ENCODE measurements around the gene CALM3. TPM values are rescaled to one million over a fixed set of nuclear protein-coding genes. Genes with fewer than 3 reads are reported as not detected.
"Not testable (repeated sequence)": the region's sequence is repeated elsewhere in the genome, so short reads cannot be mapped to it uniquely, and the experiment has no call there.

The CALM3 gene
- total RNA-seq, 1 experiment from 2014 or later: 103 TPM

DNA sequence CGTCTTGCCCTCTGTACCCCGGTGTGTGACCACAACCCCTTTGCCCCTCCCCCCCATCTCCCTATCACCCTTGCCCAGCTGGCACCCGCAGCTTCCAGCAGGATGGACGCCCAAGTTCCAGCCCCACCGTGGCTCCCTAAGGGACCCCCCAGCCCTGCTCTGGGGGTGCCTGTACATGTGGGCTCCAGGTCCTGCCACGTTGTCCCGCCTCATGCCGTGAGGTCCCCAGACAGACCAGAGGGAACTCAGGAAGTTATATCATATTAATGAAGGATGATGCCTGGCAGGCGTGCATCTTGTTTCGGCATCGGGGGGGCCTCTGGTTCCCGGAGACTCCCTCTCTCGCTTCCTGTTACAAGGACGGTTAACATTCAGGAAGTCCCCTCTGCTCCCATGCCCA is 25.3 kb downstream of the CALM3 start:
- peaks cover 17% of the 10 kb centered on the region for H3K4me1 Mint-ChIP-seq (ENCODE audit: insufficient read depth, unreplicated experiment)
- CTCF ChIA-PET: interaction anchor here (0.9 kb wide), 1 partner anchor 78 kb away, joined by 5 read pairs; no protein-coding TSS in a partner anchor
- TF ChIP-seq, protein P1, sequence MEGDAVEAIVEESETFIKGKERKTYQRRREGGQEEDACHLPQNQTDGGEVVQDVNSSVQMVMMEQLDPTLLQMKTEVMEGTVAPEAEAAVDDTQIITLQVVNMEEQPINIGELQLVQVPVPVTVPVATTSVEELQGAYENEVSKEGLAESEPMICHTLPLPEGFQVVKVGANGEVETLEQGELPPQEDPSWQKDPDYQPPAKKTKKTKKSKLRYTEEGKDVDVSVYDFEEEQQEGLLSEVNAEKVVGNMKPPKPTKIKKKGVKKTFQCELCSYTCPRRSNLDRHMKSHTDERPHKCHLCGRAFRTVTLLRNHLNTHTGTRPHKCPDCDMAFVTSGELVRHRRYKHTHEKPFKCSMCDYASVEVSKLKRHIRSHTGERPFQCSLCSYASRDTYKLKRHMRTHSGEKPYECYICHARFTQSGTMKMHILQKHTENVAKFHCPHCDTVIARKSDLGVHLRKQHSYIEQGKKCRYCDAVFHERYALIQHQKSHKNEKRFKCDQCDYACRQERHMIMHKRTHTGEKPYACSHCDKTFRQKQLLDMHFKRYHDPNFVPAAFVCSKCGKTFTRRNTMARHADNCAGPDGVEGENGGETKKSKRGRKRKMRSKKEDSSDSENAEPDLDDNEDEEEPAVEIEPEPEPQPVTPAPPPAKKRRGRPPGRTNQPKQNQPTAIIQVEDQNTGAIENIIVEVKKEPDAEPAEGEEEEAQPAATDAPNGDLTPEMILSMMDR (IDR thresholded peaks at IDR 0.05; ENCODE audit: unreplicated experiment): no peak
- H3K27ac Mint-ChIP-seq (ENCODE audit: low read depth, unreplicated experiment): no peak overlapping the region
- intact Hi-C loops (cut with micrococcal nuclease): no loop called here
- H3K4me3 Mint-ChIP-seq (ENCODE audit: unreplicated experiment): no peak overlapping the region
- H3K27me3 Mint-ChIP-seq (ENCODE audit: insufficient read depth, unreplicated experiment): no peaks in the 10 kb centered on the region
- no peak for DNase-seq (ENCODE audit: unreplicated experiment)
- no peaks in the 10 kb centered on the region for H3K36me3 Mint-ChIP-seq (ENCODE audit: insufficient read depth, unreplicated experiment)
- H3K9me3 Mint-ChIP-seq (ENCODE audit: unreplicated experiment): no peaks in the 10 kb centered on the region
- POLR2A ChIA-PET: interaction anchor here (0.6 kb wide), 1 partner anchor 99 kb away, joined by 3 read pairs; no protein-coding TSS in a partner anchor
- no TSS peak for BruUV-seq (replicated peaks)

DNA sequence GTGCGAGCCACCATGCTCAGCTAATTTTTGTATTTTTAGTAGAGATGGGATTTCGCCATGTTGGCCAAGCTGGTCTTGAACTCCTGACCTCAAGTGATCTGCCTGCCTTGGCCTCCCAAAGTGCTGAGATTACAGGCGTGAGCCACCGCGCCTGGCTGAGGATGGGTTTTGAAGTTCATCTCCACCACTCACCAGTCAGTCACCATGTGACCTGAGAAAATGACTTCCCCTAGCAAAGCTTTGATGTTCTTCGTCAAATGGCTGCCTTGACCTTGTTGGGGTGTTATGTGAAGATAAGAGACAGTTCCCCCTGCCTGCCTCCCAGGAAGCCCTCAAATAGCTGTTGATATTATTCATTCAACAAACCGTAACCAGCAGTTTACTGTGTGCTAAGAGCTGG is 27.8 kb downstream of the CALM3 start:
- peaks cover 28% of the 10 kb centered on the region for H3K4me1 Mint-ChIP-seq (ENCODE audit: insufficient read depth, unreplicated experiment)
- H3K4me3 Mint-ChIP-seq (ENCODE audit: unreplicated experiment); H3K9me3 Mint-ChIP-seq (ENCODE audit: unreplicated experiment); intact Hi-C loops (cut with micrococcal nuclease); H3K36me3 Mint-ChIP-seq (ENCODE audit: insufficient read depth, unreplicated experiment); DNase-seq (ENCODE audit: unreplicated experiment); H3K27ac Mint-ChIP-seq (ENCODE audit: low read depth, unreplicated experiment); BruUV-seq (replicated peaks): not testable (repeated sequence)
- peaks cover 11% of the 10 kb centered on the region for H3K27me3 Mint-ChIP-seq (ENCODE audit: insufficient read depth, unreplicated experiment)
- POLR2A ChIA-PET: interaction anchor here (0.6 to 1.5 kb wide), 3 partner anchors 11 to 31 kb away, joined by 3 to 6 read pairs (median 3); partner anchors contain the start of gene CALM3
- CTCF ChIA-PET: interaction anchor here (0.6 to 8.1 kb wide), 5 partner anchors 11 to 1109 kb away, joined by 3 to 75 read pairs (median 5); no protein-coding TSS in a partner anchor

DNA sequence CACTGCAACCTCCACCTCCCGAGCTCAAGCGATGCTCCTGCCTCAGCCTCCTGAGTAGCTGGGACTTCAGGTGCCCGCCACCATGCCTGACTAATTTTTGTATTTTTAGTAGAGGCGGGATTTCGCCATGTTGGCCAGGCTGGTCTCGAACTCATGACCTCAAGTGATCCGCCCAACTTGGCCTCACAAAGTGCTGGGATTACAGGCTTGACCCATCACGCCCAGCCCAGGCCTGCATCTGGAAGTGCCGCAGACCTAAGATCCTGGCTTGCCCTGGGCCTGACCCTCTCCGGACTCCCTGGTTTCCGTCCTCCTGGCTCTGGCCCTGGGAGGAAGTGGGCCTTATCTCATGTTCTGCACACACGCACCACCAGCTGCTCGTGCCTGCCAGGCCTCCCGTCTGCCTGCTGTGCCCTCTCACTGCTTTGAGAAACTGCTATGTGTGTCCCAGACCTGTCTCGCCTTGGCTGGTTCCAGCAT is 28.5 kb downstream of the CALM3 start:
- Mint-ChIP-seq H3K9me3 (ENCODE audit: unreplicated experiment) (no peaks in the 10 kb centered on the region), H3K27ac (ENCODE audit: low read depth, unreplicated experiment) (no peak overlapping the region), H3K4me1 (ENCODE audit: insufficient read depth, unreplicated experiment) (peaks cover 25% of the 10 kb centered on the region), H3K4me3 (ENCODE audit: unreplicated experiment) (no peak overlapping the region), H3K27me3 (ENCODE audit: insufficient read depth, unreplicated experiment) (peaks cover 11% of the 10 kb centered on the region), H3K36me3 (ENCODE audit: insufficient read depth, unreplicated experiment) (no peaks in the 10 kb centered on the region)
- intact Hi-C loops (cut with micrococcal nuclease): no loop called here
- POLR2A ChIA-PET: interaction anchor here (1.5 kb wide), 1 partner anchor 10 kb away, joined by 6 read pairs; no protein-coding TSS in a partner anchor
- BruUV-seq (replicated peaks): no TSS peak
- CTCF ChIA-PET: interaction anchor here (0.6 to 8.1 kb wide), 3 partner anchors 14 to 23 kb away, joined by 3 to 75 read pairs (median 4); no protein-coding TSS in a partner anchor
- no peak for DNase-seq (ENCODE audit: unreplicated experiment)
- TF ChIP-seq, protein P1 (IDR thresholded peaks at IDR 0.05; ENCODE audit: unreplicated experiment): no peak

DNA sequence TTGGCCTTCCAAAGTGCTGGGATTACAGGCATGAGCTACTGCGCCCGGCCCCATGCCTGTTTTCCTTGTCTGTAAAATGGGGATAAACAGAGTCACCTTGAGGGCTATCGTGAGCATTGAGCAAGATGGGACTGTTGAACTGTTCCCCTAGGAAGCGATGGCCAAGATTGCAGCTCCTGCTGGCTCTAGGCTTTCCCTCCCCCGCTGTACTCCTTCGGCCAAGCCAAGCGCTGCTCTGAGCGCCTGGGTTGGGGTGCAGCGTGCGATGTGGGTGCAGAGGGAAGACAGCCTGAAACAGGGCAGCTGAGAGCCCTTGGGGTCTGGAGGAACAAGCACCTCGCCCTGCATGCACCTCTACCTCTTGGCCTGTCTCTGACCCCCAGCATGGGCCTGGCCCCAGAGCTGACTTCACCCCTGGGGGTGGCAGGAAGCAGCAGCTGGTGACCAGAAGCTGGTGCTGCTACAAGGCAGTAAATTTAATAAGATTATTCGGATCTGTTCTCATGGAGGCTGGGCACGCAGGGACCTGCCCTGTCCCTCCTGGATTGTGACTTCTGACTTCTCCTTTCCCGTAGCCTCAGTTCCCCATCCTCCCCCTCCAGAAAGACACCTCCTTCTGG is 29.6 kb downstream of the CALM3 start:
- Mint-ChIP-seq H3K27ac (ENCODE audit: low read depth, unreplicated experiment) (no peak overlapping the region), H3K9me3 (ENCODE audit: unreplicated experiment) (no peaks in the 10 kb centered on the region), H3K4me1 (ENCODE audit: insufficient read depth, unreplicated experiment) (peaks cover 14% of the 10 kb centered on the region), H3K36me3 (ENCODE audit: insufficient read depth, unreplicated experiment) (no peaks in the 10 kb centered on the region), H3K4me3 (ENCODE audit: unreplicated experiment) (no peak overlapping the region), H3K27me3 (ENCODE audit: insufficient read depth, unreplicated experiment) (peaks cover 11% of the 10 kb centered on the region)
- intact Hi-C loops (cut with micrococcal nuclease): no loop called here
- ChIA-PET CTCF (interaction anchor here (0.6 to 8.1 kb wide), 4 partner anchors 15 to 122 kb away, joined by 3 to 75 read pairs (median 4); no protein-coding TSS in a partner anchor), POLR2A (interaction anchor here (0.7 to 3.0 kb wide), 4 partner anchors 13 to 483 kb away, joined by 3 to 8 read pairs (median 4); partner anchors contain the start of genes CALM3 and ZC3H4)
- DNase-seq (ENCODE audit: unreplicated experiment): no peak
- no TSS peak for BruUV-seq (replicated peaks)
- TF ChIP-seq, protein P1 (IDR thresholded peaks at IDR 0.05; ENCODE audit: unreplicated experiment): no peak
